GM19328 (cell line): ENCODE measurements around the gene PRADC1.
A peak's percentile ranks its signal among the peaks of the same experiment; 100 is the strongest.

Source experiments
- ATAC-seq: cut with Tn5 transposase; IDR thresholded peaks from one replicate; pipeline ENCODE4 v1.9.1; 2021; ENCODE audit warnings: mild to moderate bottlenecking, moderate library complexity; ENCODE audit not compliant: unreplicated experiment

PRADC1 gene

GRCh38 chr2:73238149-73238548, 5.1 kb upstream of the PRADC1 start:
- ATAC-seq: no peak

GRCh38 chr2:73237168-73237567, 4.1 kb upstream of the PRADC1 start:
- ATAC-seq: no peak

GRCh38 chr2:73235315-73236028, 2.4 kb upstream of the PRADC1 start:
- ATAC-seq: no peak

GRCh38 chr2:73233932-73234832, 1.1 kb upstream of the PRADC1 start, which contains the start of gene CCT7:
Gene CCT7, plus strand, starts transcription at chr2:73234308. Its CDS starts 71 bp downstream, at chr2:73234379.
- ATAC-seq: peak; percentile 53

- no peak for ATAC-seq
Observed at GRCh38 chr2:73232403-73233153, 461 bp downstream of the PRADC1 start.

GRCh38 chr2:73228631-73229030, 4.4 kb downstream of the PRADC1 start:
- ATAC-seq: no peak

- no peak for ATAC-seq
Observed at GRCh38 chr2:73227086-73227485, 6.0 kb downstream of the PRADC1 start.

GRCh38 chr2:73225513-73226360, 7.3 kb downstream of the PRADC1 start:
- ATAC-seq: no peak

GRCh38 chr2:73223821-73224220, 9.2 kb downstream of the PRADC1 start:
- no peak for ATAC-seq

GRCh38 chr2:73218298-73218697, 14.7 kb downstream of the PRADC1 start:
- ATAC-seq: no peak

- ATAC-seq: no peak
Observed at GRCh38 chr2:73217826-73218225, 15.2 kb downstream of the PRADC1 start.

- ATAC-seq: no peak
Observed at GRCh38 chr2:73217160-73217559, 15.9 kb downstream of the PRADC1 start.

- ATAC-seq: no peak
Observed at GRCh38 chr2:73215254-73215653, 17.8 kb downstream of the PRADC1 start.

GRCh38 chr2:73214120-73215035, 18.7 kb downstream of the PRADC1 start, which contains the start of gene SMYD5:
Gene SMYD5, plus strand, starts transcription at chr2:73214245. Its CDS starts 22 bp downstream, at chr2:73214267.
- ATAC-seq: peak; percentile 92

GRCh38 chr2:73212448-73213176, 20.4 kb downstream of the PRADC1 start:
- peak; percentile 60 for ATAC-seq

GRCh38 chr2:73212098-73212447, 21.0 kb downstream of the PRADC1 start:
- no peak for ATAC-seq

- no peak for ATAC-seq
Observed at GRCh38 chr2:73210696-73211095, 22.3 kb downstream of the PRADC1 start.

- ATAC-seq: no peak
Observed at GRCh38 chr2:73210019-73210418, 23.0 kb downstream of the PRADC1 start.

- no peak for ATAC-seq
Observed at GRCh38 chr2:73208258-73208657, 24.8 kb downstream of the PRADC1 start.
